Mesenchymal stem cell (in vitro differentiated cells and primary cell): Measurements from ENCODE around the gene DOK5.

Experiments used
- DNase-seq: peaks from one replicate; pipeline ENCODE4 v3.0.0-alpha.2; 2013
- H2AFZ ChIP-seq: one replicate; pipeline ENCODE4 v1.6.1; 2013; ENCODE audit warnings: low read depth, mild to moderate bottlenecking, control low read depth, inconsistent platforms, low read length, moderate library complexity
- H2AK5ac ChIP-seq: 2 replicates; pipeline ENCODE4 v1.6.1; 2013; ENCODE audit warnings: low read length, moderate library complexity, mild to moderate bottlenecking, inconsistent platforms; ENCODE audit not compliant: severe bottlenecking
- H2BK120ac ChIP-seq: one replicate; pipeline ENCODE4 v1.6.1; 2013; ENCODE audit warnings: low read depth, mild to moderate bottlenecking, inconsistent platforms, low read length, moderate library complexity
- H2BK12ac ChIP-seq, 2 experiments: one replicate each; pipeline ENCODE4 v1.6.1; 2013; ENCODE audit warnings: inconsistent platforms in 2 of 2, low read length in 2 of 2, mild to moderate bottlenecking in 2 of 2, moderate library complexity in 2 of 2, control low read depth in 1 of 2
- H2BK15ac ChIP-seq: one replicate; pipeline ENCODE4 v1.6.1; 2013; ENCODE audit warnings: mild to moderate bottlenecking, low read depth, inconsistent platforms; ENCODE audit not compliant: poor library complexity, severe bottlenecking
- H2BK5ac ChIP-seq: 2 replicates; pipeline ENCODE4 v1.6.1; 2013; ENCODE audit warnings: low read depth, mild to moderate bottlenecking, low read length, control low read depth, inconsistent platforms; ENCODE audit not compliant: poor library complexity, severe bottlenecking
- H3K14ac ChIP-seq, 2 experiments: one replicate each; pipeline ENCODE4 v1.6.1; 2013; ENCODE audit warnings: inconsistent platforms in 2 of 2, low read length in 2 of 2, control low read depth in 1 of 2, mild to moderate bottlenecking in 1 of 2, moderate library complexity in 1 of 2
- H3K18ac ChIP-seq, 2 experiments: one replicate each; pipeline ENCODE4 v1.6.1; 2013; ENCODE audit warnings: inconsistent platforms in 2 of 2, low read length in 2 of 2, control low read depth in 1 of 2, low read depth in 1 of 2, mild to moderate bottlenecking in 1 of 2
- H3K23ac ChIP-seq, 2 experiments: one replicate each; pipeline ENCODE4 v1.6.1; 2013; ENCODE audit warnings: inconsistent platforms in 2 of 2, low read length in 2 of 2, mild to moderate bottlenecking in 2 of 2, moderate library complexity in 2 of 2, control low read depth in 1 of 2
- H3K27ac ChIP-seq: 2 replicates; pipeline ENCODE4 v1.5.1; 2013; ENCODE audit warnings: mild to moderate bottlenecking, moderate library complexity, low read length, control low read depth, inconsistent platforms; ENCODE audit not compliant: poor library complexity, severe bottlenecking
- H3K27me3 ChIP-seq, 2 experiments: 2 replicates each; pipeline versions ENCODE4 v1.6.1 to v1.7.0; 2013; ENCODE audit warnings: low read length in 2 of 2, mild to moderate bottlenecking in 2 of 2, moderate library complexity in 2 of 2, control low read depth in 1 of 2, inconsistent platforms in 1 of 2; ENCODE audit not compliant: control insufficient read depth in 1 of 2, insufficient read depth in 1 of 2
- H3K36me3 ChIP-seq, 2 experiments: 2 replicates each; pipeline versions ENCODE4 v1.6.1 to v1.7.0; 2013; ENCODE audit warnings: low read length in 2 of 2, control low read depth in 1 of 2, inconsistent platforms in 1 of 2, low read depth in 1 of 2, mild to moderate bottlenecking in 1 of 2; ENCODE audit not compliant: insufficient read depth in 2 of 2, control insufficient read depth in 1 of 2
- H3K4ac ChIP-seq, 2 experiments: one replicate each; pipeline ENCODE4 v1.6.1; 2013; ENCODE audit warnings: inconsistent platforms in 2 of 2, low read length in 2 of 2, mild to moderate bottlenecking in 2 of 2, moderate library complexity in 2 of 2, control low read depth in 1 of 2, low read depth in 1 of 2
- H3K4me1 ChIP-seq: 2 replicates; pipeline ENCODE4 v1.6.1; 2013; ENCODE audit warnings: low read depth, low read length, control low read depth; ENCODE audit not compliant: control insufficient read depth, insufficient read depth
- H3K4me2 ChIP-seq: 2 replicates; pipeline ENCODE4 v1.6.1; 2013; ENCODE audit warnings: low read length, mild to moderate bottlenecking, inconsistent platforms; ENCODE audit not compliant: poor library complexity, severe bottlenecking
- H3K4me3 ChIP-seq, 2 experiments: 2 replicates each; pipeline versions ENCODE4 v1.5.1 to v1.7.0; 2013; ENCODE audit warnings: low read length in 2 of 2, mild to moderate bottlenecking in 2 of 2, control low read depth in 1 of 2, low read depth in 1 of 2; ENCODE audit not compliant: insufficient read depth in 1 of 2
- H3K79me1 ChIP-seq: replicated peaks from 2 replicates; pipeline ENCODE4 v1.6.1; 2013; ENCODE audit warnings: mild to moderate bottlenecking, control low read depth, low read length, inconsistent platforms; ENCODE audit not compliant: poor library complexity, severe bottlenecking
- H3K9ac ChIP-seq: 2 replicates; pipeline ENCODE4 v1.7.0; 2013; ENCODE audit warnings: mild to moderate bottlenecking, low read length, moderate library complexity
- H3K9me3 ChIP-seq: 2 replicates; pipeline ENCODE4 v1.7.0; 2013; ENCODE audit warnings: mild to moderate bottlenecking, low read length; ENCODE audit not compliant: control insufficient read depth
- H4K8ac ChIP-seq: one replicate; pipeline ENCODE4 v1.6.1; 2013; ENCODE audit warnings: inconsistent platforms, mild to moderate bottlenecking, low read length, moderate library complexity
- H4K91ac ChIP-seq: one replicate; pipeline ENCODE4 v1.6.1; 2013; ENCODE audit warnings: mild to moderate bottlenecking, low read length, inconsistent platforms
- WGBS: methylation state at CpG from one replicate; pipeline ENCODE4 v1.1.7; 2013; ENCODE audit warnings: mixed read lengths; 5-methylcytosine and 5-hydroxymethylcytosine counted together

The DOK5 gene

GRCh38 chr20:54600634-54601033, 125.2 kb downstream of the DOK5 start:
- peaks cover 0 to 19% of the 10 kb centered on the region in 2 experiments for H3K36me3 ChIP-seq
- WGBS: 68% methylated on average over 3 of the region's 3 CpGs
- H3K4me1 ChIP-seq: no peaks in the 10 kb centered on the region
- H2BK15ac ChIP-seq: no peak overlapping the region
- H3K4ac ChIP-seq: no peak overlapping the region
- no peak overlapping the region for H2BK120ac ChIP-seq
- H4K8ac ChIP-seq: no peak overlapping the region
- H3K23ac ChIP-seq: no peak overlapping the region
- no peaks in the 10 kb centered on the region for H3K27me3 ChIP-seq
- no peak overlapping the region for H2AFZ ChIP-seq
- H2BK12ac ChIP-seq: no peak overlapping the region
- H3K14ac ChIP-seq: no peak overlapping the region
- no peak overlapping the region for H2BK5ac ChIP-seq
- no peak overlapping the region for H3K4me3 ChIP-seq
- no peaks in the 10 kb centered on the region for H3K79me1 ChIP-seq
- no peak for DNase-seq
- no peak overlapping the region for H2AK5ac ChIP-seq
- no peak overlapping the region for H4K91ac ChIP-seq
- H3K9ac ChIP-seq: no peak overlapping the region
- H3K18ac ChIP-seq: no peak overlapping the region
- H3K27ac ChIP-seq: no peak overlapping the region
- no peak overlapping the region for H3K4me2 ChIP-seq
- H3K9me3 ChIP-seq: peaks cover 3% of the 10 kb centered on the region

GRCh38 chr20:54601831-54602515, 126.6 kb downstream of the DOK5 start:
- Histone ChIP-seq H3K79me1 (no peaks in the 10 kb centered on the region), H4K91ac (no peak overlapping the region), H3K18ac (no peak overlapping the region), H3K4ac (no peak overlapping the region), H3K23ac (no peak overlapping the region), H3K36me3 (peaks cover 0 to 13% of the 10 kb centered on the region in 2 experiments), H2BK15ac (no peak overlapping the region), H4K8ac (no peak overlapping the region), H3K9me3 (peaks cover 3% of the 10 kb centered on the region), H3K27ac (no peak overlapping the region), H2AK5ac (no peak overlapping the region), H3K9ac (no peak overlapping the region), H2BK12ac (no peak overlapping the region), H2BK5ac (no peak overlapping the region), H3K4me1 (no peaks in the 10 kb centered on the region), H3K14ac (no peak overlapping the region), H2AFZ (no peak overlapping the region), H3K4me3 (no peak overlapping the region), H3K27me3 (no peaks in the 10 kb centered on the region), H2BK120ac (no peak overlapping the region), H3K4me2 (no peak overlapping the region)
- DNase-seq: no peak
- 66% methylated on average over 7 of the region's 10 CpGs for WGBS

- Histone ChIP-seq H2BK5ac (no peak overlapping the region), H2BK120ac (no peak overlapping the region), H4K91ac (no peak overlapping the region), H3K4ac (no peak overlapping the region), H3K27ac (no peak overlapping the region), H3K79me1 (no peaks in the 10 kb centered on the region), H2BK12ac (no peak overlapping the region), H3K4me2 (no peak overlapping the region), H2AK5ac (no peak overlapping the region), H2AFZ (no peak overlapping the region), H3K18ac (no peak overlapping the region), H3K4me3 (no peak overlapping the region), H3K23ac (no peak overlapping the region), H3K9ac (no peak overlapping the region), H4K8ac (no peak overlapping the region), H3K14ac (no peak overlapping the region), H3K27me3 (no peaks in the 10 kb centered on the region), H3K4me1 (no peaks in the 10 kb centered on the region), H2BK15ac (no peak overlapping the region), H3K9me3 (no peaks in the 10 kb centered on the region), H3K36me3 (peaks cover 0 to 6% of the 10 kb centered on the region in 2 experiments)
- 53% methylated on average over 3 of the region's 3 CpGs for WGBS
- no peak for DNase-seq
These were observed 129.9 kb downstream of the DOK5 start for GRCh38 chr20:54605319-54605718.

- no peaks in the 10 kb centered on the region for H3K9me3 ChIP-seq
- no peaks in the 10 kb centered on the region for H3K27me3 ChIP-seq
- H2AFZ ChIP-seq: no peak overlapping the region
- no peak overlapping the region for H3K14ac ChIP-seq
- no peak overlapping the region for H3K23ac ChIP-seq
- H2BK15ac ChIP-seq: no peak overlapping the region
- H3K4ac ChIP-seq: no peak overlapping the region
- no peaks in the 10 kb centered on the region for H3K79me1 ChIP-seq
- H2BK120ac ChIP-seq: no peak overlapping the region
- DNase-seq: no peak
- no peak overlapping the region for H4K8ac ChIP-seq
- H3K18ac ChIP-seq: no peak overlapping the region
- H2BK5ac ChIP-seq: no peak overlapping the region
- no peak overlapping the region for H4K91ac ChIP-seq
- H3K4me1 ChIP-seq: no peaks in the 10 kb centered on the region
- no peak overlapping the region for H3K4me2 ChIP-seq
- WGBS: 43% methylated on average over 3 of the region's 3 CpGs
- no peak overlapping the region for H3K27ac ChIP-seq
- no peak overlapping the region for H3K9ac ChIP-seq
- H2AK5ac ChIP-seq: no peak overlapping the region
- no peak overlapping the region for H3K4me3 ChIP-seq
- no peak overlapping the region for H2BK12ac ChIP-seq
- H3K36me3 ChIP-seq: peaks cover 0 to 12% of the 10 kb centered on the region in 2 experiments
These were observed 131.0 kb downstream of the DOK5 start for GRCh38 chr20:54606380-54606779.
